PFSK-1 (cell line): ENCODE results near the gene CACNA1I.

Experiments used
- POLR2AphosphoS5 ChIP-seq: IDR thresholded peaks from 2 replicates; pipeline ENCODE4 v1.6.1; 2012; ENCODE audit warnings: low read depth, mild to moderate bottlenecking, control low read depth, low read length, moderate library complexity
- REST ChIP-seq, 2 experiments: IDR thresholded peaks; 2 replicates each; pipeline versions ENCODE4 v1.6.1 to v1.8.0; 2011 to 2012; ENCODE audit warnings: low read depth in 2 of 2, low read length in 2 of 2, control low read depth in 1 of 2, inconsistent platforms in 1 of 2, mild to moderate bottlenecking in 1 of 2, moderate library complexity in 1 of 2; ENCODE audit not compliant: insufficient read depth in 1 of 2
- TAF1 ChIP-seq: IDR thresholded peaks from 2 replicates; pipeline ENCODE4 v1.6.1; 2012; ENCODE audit warnings: low read length, control low read depth, borderline replicate concordance; ENCODE audit not compliant: insufficient read depth

- TF ChIP-seq POLR2AphosphoS5 (no peak), TAF1 (no peak), REST (IDR thresholded peaks at IDR 0.05; ENCODE audit: insufficient read depth in 1 of 2, low read depth in 2 of 2, low read length in 2 of 2) (no peak)
Measured at GRCh38 chr22:39554151-39554550, 16.4 kb upstream of the CACNA1I start.
